Panc1 (cell line): Measurements from ENCODE around the gene ATP6V0E2.

Experiments used
- CTCF ChIP-seq: fragments of 450-650 bp; IDR thresholded peaks from 2 replicates; pipeline ENCODE4 v1.5.1; 2017; ENCODE audit warnings: mild to moderate bottlenecking
- POLR2AphosphoS5 ChIP-seq: IDR thresholded peaks from 2 replicates; pipeline ENCODE4 v1.6.1; 2012; ENCODE audit warnings: mild to moderate bottlenecking, low read depth, low read length, moderate library complexity
- TCF7L2 ChIP-seq: IDR thresholded peaks from 2 replicates; pipeline ENCODE4 v1.6.1; 2011; ENCODE audit warnings: mild to moderate bottlenecking, low read depth, low read length, inconsistent platforms
- TF ChIP-seq, protein P1 (sequence below), 2 experiments: IDR thresholded peaks; 2 replicates each; pipeline ENCODE4 v1.6.1; 2011 to 2012; ENCODE audit warnings: low read depth in 2 of 2, control low read depth in 1 of 2, low read length in 1 of 2, mild to moderate bottlenecking in 1 of 2, moderate library complexity in 1 of 2; ENCODE audit not compliant: insufficient read depth in 1 of 2

DNA sequence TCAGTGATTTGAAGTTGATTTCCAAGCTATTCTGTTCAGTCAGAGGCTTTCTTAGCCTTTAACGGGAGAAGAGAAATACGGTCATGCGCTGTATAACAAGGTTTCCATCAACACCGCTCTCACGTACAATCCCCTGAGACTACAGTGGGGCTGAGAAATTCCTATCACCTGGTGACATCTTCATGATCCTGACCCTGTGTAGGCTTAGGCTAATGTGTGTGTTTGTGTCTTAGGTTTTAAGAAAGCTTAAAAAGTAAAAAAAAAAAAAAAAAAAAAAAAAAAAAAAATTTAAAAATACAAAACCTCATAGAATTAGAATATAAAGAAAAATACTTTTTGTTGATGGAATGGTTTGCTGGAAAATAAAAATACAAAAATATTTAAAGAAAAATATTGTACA, 33.8 kb upstream of the ATP6V0E2 start:
- no peak for TF ChIP-seq POLR2AphosphoS5
- no peak for TF ChIP-seq CTCF
- TF ChIP-seq, protein P1, sequence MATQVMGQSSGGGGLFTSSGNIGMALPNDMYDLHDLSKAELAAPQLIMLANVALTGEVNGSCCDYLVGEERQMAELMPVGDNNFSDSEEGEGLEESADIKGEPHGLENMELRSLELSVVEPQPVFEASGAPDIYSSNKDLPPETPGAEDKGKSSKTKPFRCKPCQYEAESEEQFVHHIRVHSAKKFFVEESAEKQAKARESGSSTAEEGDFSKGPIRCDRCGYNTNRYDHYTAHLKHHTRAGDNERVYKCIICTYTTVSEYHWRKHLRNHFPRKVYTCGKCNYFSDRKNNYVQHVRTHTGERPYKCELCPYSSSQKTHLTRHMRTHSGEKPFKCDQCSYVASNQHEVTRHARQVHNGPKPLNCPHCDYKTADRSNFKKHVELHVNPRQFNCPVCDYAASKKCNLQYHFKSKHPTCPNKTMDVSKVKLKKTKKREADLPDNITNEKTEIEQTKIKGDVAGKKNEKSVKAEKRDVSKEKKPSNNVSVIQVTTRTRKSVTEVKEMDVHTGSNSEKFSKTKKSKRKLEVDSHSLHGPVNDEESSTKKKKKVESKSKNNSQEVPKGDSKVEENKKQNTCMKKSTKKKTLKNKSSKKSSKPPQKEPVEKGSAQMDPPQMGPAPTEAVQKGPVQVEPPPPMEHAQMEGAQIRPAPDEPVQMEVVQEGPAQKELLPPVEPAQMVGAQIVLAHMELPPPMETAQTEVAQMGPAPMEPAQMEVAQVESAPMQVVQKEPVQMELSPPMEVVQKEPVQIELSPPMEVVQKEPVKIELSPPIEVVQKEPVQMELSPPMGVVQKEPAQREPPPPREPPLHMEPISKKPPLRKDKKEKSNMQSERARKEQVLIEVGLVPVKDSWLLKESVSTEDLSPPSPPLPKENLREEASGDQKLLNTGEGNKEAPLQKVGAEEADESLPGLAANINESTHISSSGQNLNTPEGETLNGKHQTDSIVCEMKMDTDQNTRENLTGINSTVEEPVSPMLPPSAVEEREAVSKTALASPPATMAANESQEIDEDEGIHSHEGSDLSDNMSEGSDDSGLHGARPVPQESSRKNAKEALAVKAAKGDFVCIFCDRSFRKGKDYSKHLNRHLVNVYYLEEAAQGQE (IDR thresholded peaks at IDR 0.05; ENCODE audit: insufficient read depth in 1 of 2, low read depth in 2 of 2, low read length in 1 of 2), result no peak
- TF ChIP-seq TCF7L2, result no peak
